Stimulated activated CD8-positive, alpha-beta memory T cell treated with anti-CD3 and anti-CD28 coated beads, Interleukin-7, amount 100 ng/mL, for 1 hour (primary cell): ENCODE results near the gene UNC45B.
"Not testable (repeated sequence)": the region's sequence is repeated elsewhere in the genome, so short reads cannot be mapped to it uniquely, and the experiment has no call there.

ENCODE experiments used
- DNase-seq, 2 donors: peaks; one replicate each; pipeline ENCODE4 v3.0.0-alpha.2; 2020; ENCODE audit warnings: low read depth in 2 of 2

The UNC45B gene, protein sequence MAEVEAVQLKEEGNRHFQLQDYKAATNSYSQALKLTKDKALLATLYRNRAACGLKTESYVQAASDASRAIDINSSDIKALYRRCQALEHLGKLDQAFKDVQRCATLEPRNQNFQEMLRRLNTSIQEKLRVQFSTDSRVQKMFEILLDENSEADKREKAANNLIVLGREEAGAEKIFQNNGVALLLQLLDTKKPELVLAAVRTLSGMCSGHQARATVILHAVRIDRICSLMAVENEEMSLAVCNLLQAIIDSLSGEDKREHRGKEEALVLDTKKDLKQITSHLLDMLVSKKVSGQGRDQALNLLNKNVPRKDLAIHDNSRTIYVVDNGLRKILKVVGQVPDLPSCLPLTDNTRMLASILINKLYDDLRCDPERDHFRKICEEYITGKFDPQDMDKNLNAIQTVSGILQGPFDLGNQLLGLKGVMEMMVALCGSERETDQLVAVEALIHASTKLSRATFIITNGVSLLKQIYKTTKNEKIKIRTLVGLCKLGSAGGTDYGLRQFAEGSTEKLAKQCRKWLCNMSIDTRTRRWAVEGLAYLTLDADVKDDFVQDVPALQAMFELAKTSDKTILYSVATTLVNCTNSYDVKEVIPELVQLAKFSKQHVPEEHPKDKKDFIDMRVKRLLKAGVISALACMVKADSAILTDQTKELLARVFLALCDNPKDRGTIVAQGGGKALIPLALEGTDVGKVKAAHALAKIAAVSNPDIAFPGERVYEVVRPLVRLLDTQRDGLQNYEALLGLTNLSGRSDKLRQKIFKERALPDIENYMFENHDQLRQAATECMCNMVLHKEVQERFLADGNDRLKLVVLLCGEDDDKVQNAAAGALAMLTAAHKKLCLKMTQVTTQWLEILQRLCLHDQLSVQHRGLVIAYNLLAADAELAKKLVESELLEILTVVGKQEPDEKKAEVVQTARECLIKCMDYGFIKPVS

DNA sequence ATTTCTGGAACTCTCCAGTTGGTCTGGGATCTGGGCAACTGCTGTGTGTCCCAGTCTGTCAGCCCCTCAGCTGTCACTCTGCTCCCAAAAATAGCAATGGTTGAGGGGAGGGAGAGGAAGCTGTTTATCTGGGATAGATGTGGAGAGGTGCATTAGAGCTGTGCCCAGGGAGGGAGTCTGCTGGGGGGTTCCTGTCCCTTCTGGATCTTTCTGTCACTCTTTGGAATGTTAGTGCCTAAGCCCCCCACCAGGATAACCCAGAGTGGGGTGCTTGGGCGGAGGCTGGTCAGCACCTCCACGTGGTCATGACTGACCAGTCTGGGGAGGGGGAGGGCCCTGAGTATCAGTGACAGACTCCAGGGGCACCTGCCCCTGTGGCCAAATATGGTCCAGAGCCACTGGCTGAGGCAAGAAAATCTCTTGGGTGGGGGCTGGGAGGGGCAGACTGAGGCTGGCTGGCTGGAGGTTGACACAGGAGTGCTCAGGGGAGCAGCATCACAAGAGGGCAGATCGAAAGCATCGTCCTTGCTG lies at the start of gene UNC45B:
Gene UNC45B (plus strand): TSS at position 443 of the 531 bp plus-strand sequence. CDS start 447 bp downstream, outside the sequence.
- DNase-seq: no peak

DNA sequence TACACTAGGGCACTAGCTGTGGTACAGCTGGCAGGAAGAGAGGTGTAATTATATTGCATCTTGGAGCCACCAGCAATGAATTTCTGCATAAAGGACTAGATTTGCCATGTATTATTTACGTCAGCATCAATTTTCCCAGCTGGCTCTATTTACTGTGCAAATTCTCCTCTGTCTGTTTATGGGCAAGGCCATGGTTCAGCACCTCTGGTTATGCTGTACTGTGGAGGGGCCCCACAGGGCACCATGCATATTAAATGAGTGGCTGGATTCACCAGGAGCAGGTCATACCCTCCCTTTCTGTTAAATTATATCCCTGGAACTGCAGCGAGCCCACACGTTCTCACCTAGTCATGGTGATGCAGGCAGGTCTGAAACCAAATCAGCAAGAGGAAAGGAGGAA lies 47.7 kb upstream of the UNC45B start:
- no peak for DNase-seq

DNA sequence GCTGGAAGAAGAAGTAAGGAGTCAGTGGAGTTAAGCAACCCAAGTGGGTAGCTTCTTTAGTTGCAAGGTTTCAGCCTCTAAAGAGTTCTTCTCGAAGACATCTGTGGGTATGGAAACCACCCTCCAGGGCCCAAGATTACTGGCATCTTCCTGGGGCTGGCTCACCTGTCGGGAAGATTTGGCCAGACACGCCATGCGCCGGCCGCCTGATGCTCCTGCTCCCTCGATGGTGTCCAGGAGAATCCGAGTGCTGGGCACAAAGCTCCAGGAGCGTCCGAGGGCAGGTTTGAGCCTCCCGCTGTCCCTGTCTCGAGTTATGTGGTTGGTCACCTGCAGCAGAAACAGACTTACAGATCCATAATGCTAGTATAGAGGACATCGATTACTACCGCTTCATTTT lies 46.6 kb upstream of the UNC45B start:
- DNase-seq: no peak

DNA sequence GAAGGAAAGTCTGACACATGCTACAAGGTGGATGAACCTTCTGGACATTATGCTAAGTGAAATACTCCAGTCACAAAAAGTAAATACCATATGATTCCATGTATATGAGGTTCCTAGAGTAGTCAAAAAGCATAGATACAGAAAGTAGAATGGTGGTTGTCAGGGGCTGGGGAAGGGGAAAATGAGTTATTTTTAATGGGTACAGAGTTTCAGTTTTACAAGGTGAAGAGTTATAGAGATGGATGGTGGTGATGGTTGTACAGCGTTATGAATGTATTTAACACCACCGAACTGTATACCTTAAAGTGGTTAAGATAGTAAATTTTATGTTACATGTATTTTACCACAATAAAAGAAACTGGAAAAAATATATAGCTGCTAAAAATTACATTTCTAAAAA lies 45.9 kb upstream of the UNC45B start:
- DNase-seq: no peak

DNA sequence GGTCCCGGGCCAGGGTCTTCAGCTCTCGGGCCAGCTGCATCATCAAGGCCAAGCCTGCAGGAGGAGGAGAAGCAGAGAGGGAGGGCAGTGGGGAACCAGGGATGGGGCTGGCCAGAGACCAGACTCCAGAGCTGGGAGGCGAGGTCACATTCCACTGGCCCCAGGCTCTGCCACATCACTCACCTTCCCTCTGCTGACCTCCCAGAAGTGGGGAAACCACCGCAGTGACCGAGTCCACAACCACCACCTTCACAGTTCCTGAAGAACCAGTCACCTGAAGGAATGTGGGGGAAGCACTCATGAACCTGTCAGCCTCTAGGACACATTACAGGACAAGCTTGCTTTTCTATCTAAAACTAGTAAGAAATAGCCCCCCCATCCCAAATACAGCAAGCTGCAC lies 44.3 kb upstream of the UNC45B start:
- no peak for DNase-seq

DNA sequence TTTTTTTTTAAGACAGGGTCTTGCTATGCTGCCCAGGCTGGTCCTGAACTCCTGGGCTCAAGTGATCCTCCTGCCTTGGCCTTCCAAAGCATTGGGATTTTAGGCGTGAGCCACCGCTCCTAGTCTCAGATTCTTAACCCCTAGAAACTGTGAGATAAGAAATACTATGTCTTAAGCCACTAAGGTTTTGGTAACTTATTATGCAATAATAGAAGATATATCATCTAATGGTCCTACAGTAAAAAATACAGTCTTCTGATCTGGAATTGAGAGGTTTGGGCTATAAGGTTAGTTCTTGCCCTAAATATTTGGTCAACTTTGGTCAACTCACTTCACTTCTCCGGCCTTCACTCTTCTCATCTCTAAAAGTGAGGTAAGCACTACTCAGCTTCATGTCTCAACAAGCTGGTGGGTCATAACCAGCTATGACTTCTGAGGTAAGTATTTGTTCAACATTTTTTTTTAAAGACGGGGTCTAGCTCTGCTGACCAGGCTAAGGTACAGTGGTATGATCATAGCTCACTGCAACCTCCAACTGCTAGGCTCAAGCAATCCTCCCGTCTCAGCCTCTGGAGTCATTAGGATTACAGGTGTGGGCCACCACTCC lies 42.7 kb upstream of the UNC45B start:
- DNase-seq: no peak

DNA sequence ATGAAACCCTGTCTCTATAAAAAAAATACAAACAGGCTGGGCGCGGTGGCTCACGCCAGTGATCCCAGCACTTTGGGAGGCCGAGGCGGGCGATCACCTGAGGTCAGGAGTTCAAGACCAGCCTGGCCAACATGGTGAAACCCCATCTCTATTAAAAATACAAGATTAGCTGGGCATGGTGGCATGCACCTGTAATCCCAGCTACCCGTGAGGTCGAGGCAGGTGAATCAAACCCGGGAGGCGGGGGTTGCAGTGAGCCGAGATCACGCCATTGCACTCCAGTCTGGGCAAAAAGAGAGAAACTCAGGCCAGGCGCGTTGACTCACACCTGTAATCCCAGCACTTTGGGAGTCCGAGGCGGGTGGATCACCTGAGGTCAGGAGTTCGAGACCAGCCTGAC lies 36.8 kb upstream of the UNC45B start:
- not testable (repeated sequence) for DNase-seq

DNA sequence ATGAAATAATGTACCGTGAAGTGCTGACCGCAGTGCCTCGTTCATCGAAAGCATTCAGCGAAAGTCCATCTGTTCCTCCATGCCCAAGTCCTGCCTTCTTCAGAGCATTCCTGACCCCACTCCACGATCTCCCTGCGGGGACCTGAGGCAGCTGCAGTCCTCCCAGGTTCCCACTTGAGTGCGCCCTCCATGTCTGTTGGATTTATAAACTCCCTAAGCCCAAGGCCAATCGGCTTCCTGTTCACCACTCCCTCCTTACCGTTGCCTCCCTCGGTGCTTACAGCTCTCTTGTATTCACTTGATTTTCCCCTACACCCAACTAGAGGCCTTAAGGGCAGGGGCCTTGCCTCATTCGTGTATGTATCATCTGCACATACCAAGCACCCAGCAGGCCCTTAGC lies 30.8 kb upstream of the UNC45B start:
- DNase-seq: no peak

DNA sequence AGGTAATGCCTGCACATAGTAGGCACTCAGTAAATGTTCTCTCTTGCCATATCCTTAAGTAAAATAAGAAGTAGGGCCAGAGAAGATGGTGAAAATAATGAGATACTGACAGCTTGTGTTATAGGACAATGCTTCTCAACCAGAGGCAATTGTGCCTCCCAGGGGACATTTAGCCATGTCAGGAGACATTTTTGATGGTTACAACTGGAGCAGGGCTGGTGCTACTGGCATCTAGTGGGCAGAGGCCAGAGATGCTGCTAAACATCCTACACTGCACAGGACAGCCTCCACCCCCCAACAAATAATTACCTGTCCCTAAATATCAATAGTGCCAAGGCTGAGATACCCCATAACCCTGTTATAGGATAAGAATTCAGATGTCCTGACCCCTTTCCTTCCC lies 29.6 kb upstream of the UNC45B start:
- DNase-seq: no peak

DNA sequence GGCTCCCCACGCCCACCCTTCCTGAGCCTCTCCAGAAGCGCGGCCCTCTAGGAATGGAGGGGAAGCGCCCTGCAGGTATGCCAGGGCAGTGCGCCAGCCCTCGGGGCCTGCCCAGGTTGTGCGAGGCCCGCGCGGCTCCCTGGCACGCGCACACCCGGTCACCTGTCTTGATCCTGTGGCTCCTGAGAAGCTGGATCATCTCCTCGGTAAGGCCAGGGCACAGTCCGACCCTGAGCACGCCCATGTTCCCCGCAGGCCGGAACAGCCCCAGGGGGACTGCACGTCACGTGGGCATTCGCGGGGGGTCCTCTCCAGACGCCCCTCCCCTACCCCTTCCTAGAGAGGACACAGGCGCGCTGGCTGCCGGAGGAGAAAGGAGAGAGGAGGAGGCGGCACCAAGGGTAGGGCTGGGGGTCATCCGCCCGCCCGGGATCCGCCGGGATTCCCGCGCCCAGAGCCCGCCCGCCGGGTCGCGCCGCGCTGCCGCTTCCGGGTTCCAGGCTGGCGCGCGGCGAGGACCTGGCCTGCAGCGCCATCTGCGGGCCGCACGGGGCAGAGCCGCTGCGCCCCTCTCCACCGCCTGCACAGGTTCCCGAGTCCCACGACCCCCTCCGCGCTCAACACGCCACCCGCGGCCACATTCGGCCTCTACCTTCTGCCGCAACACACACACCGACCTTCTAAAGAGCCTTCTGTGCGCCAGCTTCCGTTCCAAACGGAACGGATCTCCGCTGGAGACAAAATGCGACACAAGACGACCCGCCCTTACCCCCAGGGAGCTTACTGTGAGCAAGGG lies 28.0 kb upstream of the UNC45B start, which contains the start of gene RAD51D:
Gene RAD51D (minus strand): TSS at position 491 of the 796 bp plus-strand sequence. CDS start 247 bp downstream, at position 244.
- DNase-seq: peak; percentile 53 to 60

DNA sequence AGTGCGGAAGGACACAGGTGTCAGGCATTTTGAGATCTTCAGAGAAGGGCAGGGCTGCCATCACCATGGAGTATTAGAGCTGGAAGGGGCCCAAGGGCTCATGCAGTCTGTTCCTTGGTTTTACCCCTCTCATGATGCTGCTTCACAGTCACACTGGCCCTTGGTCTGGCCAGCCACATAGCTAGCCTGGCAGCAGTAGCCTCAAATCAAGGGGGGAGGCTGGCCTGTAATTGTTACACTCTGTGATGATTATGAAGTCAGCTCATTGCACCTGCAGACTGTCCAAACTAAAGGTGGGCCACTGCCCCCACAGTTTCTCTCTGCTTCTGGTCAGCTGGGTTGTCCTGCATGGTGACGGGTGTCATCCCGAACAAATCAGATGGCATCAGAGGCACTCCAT lies 26.3 kb upstream of the UNC45B start, which contains the start of gene FNDC8:
Gene FNDC8 (plus strand): TSS at position 301 of the 400 bp plus-strand sequence. CDS start 79 bp downstream, at position 380.
- no peak for DNase-seq

DNA sequence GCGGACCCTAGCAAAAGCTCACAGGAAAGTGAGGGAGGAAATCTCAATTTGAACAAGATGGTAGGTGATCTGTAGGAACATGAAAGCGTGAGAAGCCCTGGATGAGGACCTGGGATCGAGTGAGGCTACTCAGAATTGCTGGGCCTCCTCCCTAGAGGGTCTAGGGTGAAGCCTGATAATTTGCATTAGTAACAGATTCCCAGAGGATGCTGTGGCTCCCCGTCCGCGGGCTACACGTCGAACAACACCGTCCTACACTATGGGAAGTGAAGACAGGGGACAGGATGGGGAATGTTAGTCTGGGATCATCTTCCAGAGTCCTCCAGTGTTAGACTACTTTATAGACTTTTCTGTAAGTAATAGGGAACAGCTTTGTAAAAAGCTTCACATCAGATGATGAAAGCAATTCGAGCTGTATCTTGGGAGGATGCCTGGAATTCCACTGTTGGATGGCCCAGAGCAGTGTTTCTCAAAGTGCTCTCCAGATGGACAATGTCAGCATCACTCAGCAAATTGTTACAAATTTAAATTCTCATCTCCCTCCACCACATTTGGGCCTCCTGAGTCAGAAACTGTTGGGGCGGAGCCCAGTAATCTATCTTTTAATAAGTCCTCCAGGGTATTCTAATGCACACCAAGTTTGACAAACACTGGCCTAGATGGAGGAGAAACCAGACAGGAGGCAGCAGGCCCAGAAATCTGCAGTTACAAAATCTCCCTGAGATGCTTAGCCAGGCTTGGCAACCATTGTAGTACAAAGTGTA lies 19.7 kb upstream of the UNC45B start:
- DNase-seq: no peak

DNA sequence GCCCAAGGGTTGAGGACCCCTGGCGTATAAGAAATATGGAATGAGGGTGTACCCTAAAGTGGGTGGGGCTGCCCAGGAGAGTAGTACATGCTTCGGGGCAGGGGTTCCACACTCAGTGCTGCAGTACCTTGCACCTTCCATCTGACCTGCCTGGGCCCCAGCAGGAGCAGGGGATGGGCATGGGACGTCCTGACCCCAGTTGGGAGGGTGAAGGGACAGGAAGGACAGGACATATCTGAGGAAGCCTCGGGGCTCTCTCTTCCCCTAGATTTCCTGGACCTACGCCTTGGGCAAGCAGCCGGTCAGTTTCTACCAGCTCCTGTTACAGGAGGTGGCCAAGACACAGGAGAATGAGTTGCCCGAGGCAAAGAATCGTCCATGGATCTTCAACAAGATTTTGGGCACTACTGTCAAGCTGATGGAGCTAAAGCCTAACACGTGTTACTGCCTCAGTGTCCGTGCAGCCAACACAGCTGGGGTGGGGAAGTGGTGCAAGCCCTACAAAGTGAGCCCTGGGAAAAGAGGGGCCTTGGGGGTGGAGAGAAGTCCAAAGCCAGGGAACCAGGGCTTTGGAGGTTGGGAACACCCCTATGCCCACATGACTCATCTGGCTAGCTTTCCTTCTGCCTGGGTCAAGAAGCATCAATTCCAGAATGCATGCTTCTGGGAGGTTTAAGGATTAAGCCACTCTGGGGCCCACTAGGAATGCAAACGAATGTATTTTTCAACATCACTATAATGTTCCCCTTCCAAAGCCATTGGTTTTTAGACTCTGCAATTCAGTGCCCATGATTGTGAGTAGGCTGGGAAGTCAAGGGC lies 18.3 kb upstream of the UNC45B start:
- DNase-seq: no peak

DNA sequence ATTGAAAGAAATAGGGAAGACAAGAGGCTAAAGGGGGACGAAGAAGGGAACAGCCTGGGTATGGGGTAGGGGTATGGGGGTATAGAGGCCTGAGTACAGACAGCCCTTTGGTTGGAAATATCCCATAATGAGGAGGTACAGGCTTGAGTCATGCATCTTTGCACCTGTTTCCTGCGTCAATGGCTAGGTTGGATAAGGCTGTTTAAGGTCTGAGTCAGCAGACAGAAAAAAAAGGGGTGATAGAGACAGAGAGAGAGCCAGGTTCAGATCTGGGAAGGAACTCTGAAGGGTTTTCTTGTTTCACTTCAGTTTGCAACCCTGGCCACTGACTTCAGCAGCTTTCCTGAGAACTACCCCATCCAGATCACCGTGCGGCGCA lies 17.7 kb upstream of the UNC45B start:
- DNase-seq: no peak

DNA sequence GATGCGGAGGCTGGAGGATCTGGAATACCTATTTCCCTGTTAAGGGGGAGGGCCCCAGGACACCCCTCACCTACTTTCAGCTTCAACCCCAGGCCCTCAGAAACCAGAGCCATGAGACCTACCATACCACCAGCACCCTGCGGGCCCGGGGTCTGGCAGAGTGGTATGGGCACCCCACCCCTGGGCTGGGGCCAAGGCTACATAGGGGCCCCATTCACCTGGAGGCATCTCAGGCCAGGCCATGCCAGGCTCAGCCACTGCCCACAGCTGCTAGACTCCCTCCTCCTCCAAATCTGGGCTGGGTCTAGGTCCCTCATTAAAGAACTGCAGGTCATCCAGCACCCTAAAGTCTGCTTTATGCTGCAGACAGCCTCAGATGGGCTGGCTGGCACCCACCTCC lies 17.2 kb upstream of the UNC45B start:
- no peak for DNase-seq

DNA sequence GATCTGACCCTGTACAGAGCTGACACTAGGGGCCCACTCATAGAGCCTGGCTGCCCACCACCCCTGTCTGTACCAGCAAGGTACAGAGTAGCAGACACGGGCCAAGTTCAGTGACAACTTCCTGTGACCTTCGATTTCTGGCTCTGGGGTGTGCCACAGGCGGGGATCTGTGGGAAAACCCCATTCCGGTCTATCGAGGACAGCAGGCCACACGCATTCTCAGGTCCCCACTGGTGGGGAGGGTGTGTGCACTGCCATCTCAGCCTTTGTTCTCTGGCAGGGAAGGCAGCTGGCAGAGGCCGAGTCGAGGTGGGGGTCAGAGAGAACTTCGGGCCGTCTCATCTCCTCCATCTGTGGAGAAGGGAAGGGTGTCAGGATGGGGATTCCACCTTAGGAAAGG lies 15.5 kb upstream of the UNC45B start:
- no peak for DNase-seq

DNA sequence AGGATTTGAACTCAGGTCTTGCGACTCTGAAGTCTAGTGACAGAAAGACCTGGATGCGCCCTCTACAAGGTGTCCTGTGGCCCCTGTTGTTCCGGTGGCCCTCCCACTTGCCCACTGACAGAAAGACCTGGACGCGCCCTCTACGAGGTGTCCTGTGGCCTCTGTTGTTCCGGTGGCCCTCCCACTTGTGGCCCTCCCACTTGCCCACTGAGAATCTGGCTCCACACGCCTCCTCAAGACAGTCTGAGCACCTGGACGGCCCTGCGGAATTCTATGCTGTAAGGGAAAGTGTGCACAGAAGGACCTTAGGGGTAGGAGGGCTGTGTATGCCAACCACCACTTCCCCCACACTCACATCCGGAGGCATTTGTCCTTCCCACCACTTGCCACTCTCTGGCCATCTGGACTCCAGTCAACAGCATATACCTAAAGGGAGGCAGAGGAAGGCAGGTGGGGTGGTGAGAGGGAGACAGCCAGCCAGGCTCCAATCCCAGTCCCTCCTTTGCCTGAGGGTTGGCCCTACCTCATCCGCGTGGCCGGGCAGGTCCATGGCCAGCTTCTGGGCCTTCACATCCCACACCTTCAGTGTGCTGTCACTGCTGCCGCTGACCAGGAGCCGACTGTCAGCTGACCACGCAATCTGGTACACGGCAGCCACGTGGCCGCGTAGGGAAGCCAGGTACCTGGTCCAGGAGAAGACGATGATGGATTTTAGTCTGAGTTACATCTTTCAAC lies 14.6 kb upstream of the UNC45B start:
- no peak for DNase-seq

DNA sequence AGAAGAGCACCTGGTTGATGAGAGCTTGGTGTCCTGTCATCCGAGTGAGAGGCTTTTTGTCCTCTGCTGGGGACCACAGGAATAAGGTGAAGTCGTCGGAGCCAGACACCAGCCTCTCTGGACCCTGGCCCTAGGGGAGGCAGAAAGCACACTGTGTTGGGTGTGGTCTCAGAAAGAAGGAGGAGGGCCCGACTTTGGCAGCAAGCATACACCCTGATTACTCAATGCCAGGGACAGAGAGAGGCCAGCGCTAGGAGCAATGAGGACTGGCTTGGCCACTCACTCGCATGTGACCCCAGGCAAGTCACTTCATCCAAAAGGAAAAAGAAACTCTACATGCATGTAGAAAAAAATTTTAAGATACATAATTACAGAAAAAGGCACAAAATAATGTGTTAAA lies 12.3 kb upstream of the UNC45B start:
- DNase-seq: no peak

DNA sequence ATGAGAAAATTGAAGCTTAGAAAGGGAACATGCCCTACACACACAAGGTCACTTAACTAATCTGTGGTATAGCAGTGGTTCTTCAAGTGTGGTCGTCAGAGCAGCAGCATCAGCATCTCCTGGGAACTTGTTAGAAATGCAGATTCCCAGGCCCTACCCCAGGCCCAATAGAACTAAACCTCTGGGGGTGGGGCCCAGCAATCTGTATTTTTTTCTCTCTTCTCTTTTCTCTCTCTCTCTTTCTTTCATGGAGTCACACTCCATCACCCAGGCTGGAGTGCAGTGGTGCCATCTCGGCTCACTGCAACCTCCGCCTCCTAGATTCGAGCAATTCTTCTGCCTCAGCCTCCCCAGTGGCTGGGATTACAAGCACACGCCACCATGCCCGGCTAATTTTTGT lies 9.4 kb upstream of the UNC45B start:
- DNase-seq: no peak
